Lower lobe of right lung (tissue), 2 donors: Measurements from ENCODE around the gene SH3BP5L. TPM values are rescaled to one million over a fixed set of nuclear protein-coding genes. Genes with fewer than 3 reads are reported as not detected.

Experiments
- ATAC-seq, 2 donors: fragments of 200-7000 bp; cut with Tn5 transposase; one replicate each; pipeline ENCODE4 v1.9.1; 2020 to 2022; ENCODE audit warnings: mild to moderate bottlenecking in 2 of 2, moderate library complexity in 2 of 2
- DNase-seq: peaks from one replicate; pipeline ENCODE4 v3.0.0-alpha.2; 2020
- H3K27ac ChIP-seq: fragments of 200-600 bp; one replicate; pipeline ENCODE4 v1.8.0; 2022
- H3K27me3 ChIP-seq: fragments of 200-600 bp; one replicate; pipeline ENCODE4 v1.8.0; 2022; ENCODE audit warnings: low read depth
- H3K36me3 ChIP-seq: fragments of 200-600 bp; one replicate; pipeline ENCODE4 v1.8.0; 2022; ENCODE audit warnings: mild to moderate bottlenecking
- H3K4me1 ChIP-seq: fragments of 200-600 bp; one replicate; pipeline ENCODE4 v1.8.0; 2022
- H3K4me3 ChIP-seq: fragments of 200-600 bp; one replicate; pipeline ENCODE4 v1.8.0; 2022; ENCODE audit warnings: mild to moderate bottlenecking
- H3K9me3 ChIP-seq: fragments of 200-600 bp; one replicate; pipeline ENCODE4 v1.8.0; 2022
- intact Hi-C: fragments of 100-400 bp; cut with DNase I; formaldehyde crosslinking; loops from one replicate; pipeline ENCODE4 v1.11.0; 2022
- total RNA-seq: library from RNA; stranded (reverse); fragmentation: NEBNext Ultra II Directional; extraction: Animal tissue kit (Norgen Biotek cat#: 25700); gene quantifications from one replicate; pipeline ENCODE4 v1.2.1, GENCODE V29; 2021
- TF ChIP-seq, protein P1 (sequence below): fragments of 200-600 bp; IDR thresholded peaks from one replicate; pipeline ENCODE4 v1.8.0; 2022; ENCODE audit warnings: antibody characterized with exemption, mild to moderate bottlenecking
- donor health status: DM: no; HTN: yes; CAD: no; lungs with severe emphysema.

Gene SH3BP5L
- total RNA-seq, 1 donor from 2014 or later: 25.0 TPM

GRCh38 chr1:248844526-248844925 is 18.8 kb upstream of the SH3BP5L start:
- no peak for DNase-seq
- no peak for ATAC-seq
- H3K9me3 ChIP-seq: no peaks in the 10 kb centered on the region
- no peaks in the 10 kb centered on the region for H3K27me3 ChIP-seq
- intact Hi-C loops: no loop called here
- H3K4me3 ChIP-seq: no peak overlapping the region
- H3K4me1 ChIP-seq: peaks cover 33% of the 10 kb centered on the region
- H3K36me3 ChIP-seq: peaks cover 58% of the 10 kb centered on the region
- H3K27ac ChIP-seq: no peak overlapping the region
- TF ChIP-seq, protein P1, sequence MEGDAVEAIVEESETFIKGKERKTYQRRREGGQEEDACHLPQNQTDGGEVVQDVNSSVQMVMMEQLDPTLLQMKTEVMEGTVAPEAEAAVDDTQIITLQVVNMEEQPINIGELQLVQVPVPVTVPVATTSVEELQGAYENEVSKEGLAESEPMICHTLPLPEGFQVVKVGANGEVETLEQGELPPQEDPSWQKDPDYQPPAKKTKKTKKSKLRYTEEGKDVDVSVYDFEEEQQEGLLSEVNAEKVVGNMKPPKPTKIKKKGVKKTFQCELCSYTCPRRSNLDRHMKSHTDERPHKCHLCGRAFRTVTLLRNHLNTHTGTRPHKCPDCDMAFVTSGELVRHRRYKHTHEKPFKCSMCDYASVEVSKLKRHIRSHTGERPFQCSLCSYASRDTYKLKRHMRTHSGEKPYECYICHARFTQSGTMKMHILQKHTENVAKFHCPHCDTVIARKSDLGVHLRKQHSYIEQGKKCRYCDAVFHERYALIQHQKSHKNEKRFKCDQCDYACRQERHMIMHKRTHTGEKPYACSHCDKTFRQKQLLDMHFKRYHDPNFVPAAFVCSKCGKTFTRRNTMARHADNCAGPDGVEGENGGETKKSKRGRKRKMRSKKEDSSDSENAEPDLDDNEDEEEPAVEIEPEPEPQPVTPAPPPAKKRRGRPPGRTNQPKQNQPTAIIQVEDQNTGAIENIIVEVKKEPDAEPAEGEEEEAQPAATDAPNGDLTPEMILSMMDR: no peak

- H3K27me3 ChIP-seq: no peaks in the 10 kb centered on the region
- intact Hi-C loops: no loop called here
- ATAC-seq: no peak
- H3K4me3 ChIP-seq: no peak overlapping the region
- H3K4me1 ChIP-seq: peaks cover 38% of the 10 kb centered on the region
- H3K36me3 ChIP-seq: peaks cover 50% of the 10 kb centered on the region
- H3K9me3 ChIP-seq: no peaks in the 10 kb centered on the region
- TF ChIP-seq, protein P1: no peak
- DNase-seq: no peak
- H3K27ac ChIP-seq: no peak overlapping the region
Observed at GRCh38 chr1:248843687-248844086, 18.0 kb upstream of the SH3BP5L start.

GRCh38 chr1:248842781-248843331 is 17.1 kb upstream of the SH3BP5L start:
- ATAC-seq (no peak), DNase-seq (no peak)
- Histone ChIP-seq H3K27ac (peak overlapping the region; percentile 31), H3K9me3 (no peaks in the 10 kb centered on the region), H3K27me3 (no peaks in the 10 kb centered on the region), H3K4me1 (peaks cover 38% of the 10 kb centered on the region), H3K36me3 (peaks cover 41% of the 10 kb centered on the region), H3K4me3 (no peak overlapping the region)
- TF ChIP-seq, protein P1: no peak
- intact Hi-C loops: no loop called here

GRCh38 chr1:248841702-248842395 is 16.1 kb upstream of the SH3BP5L start:
- intact Hi-C loops: no loop called here
- TF ChIP-seq, protein P1: peak; percentile 58
- no peak overlapping the region for H3K4me3 ChIP-seq
- no peaks in the 10 kb centered on the region for H3K9me3 ChIP-seq
- H3K36me3 ChIP-seq: peaks cover 31% of the 10 kb centered on the region
- H3K4me1 ChIP-seq: peaks cover 46% of the 10 kb centered on the region
- H3K27ac ChIP-seq: peak overlapping the region; percentile 31
- no peaks in the 10 kb centered on the region for H3K27me3 ChIP-seq
- ATAC-seq (no peak), DNase-seq (peak; percentile 60)

DNA sequence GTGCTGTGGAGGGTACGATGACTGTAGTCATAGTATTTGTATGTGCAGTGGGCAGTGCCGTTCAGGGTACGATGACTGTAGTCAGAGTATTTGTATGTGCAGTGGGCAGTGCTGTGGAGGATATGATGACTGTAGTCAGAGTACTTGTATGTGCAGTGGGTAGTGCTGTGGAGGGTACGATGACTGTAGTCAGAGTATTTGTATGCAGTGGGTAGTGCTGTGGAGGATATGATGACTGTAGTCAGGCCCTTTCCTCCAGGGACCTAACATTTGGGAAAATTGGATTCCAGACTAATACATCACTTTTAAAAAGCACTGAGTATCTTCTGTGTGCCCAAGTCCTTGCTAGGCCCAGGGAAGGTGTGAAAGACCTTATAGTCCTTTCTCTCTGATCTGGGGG is 15.2 kb upstream of the SH3BP5L start:
- Histone ChIP-seq H3K27me3 (no peaks in the 10 kb centered on the region), H3K4me3 (no peak overlapping the region), H3K4me1 (peaks cover 46% of the 10 kb centered on the region), H3K9me3 (no peaks in the 10 kb centered on the region), H3K36me3 (peaks cover 22% of the 10 kb centered on the region), H3K27ac (no peak overlapping the region)
- no peak for DNase-seq
- TF ChIP-seq, protein P1: no peak
- no peak for ATAC-seq
- intact Hi-C loops: no loop called here
